Middle frontal gyrus (tissue), 1 donor: ENCODE results near the gene TXNDC8.

Experiments used
- DNase-seq: peaks from one replicate; pipeline ENCODE4 v3.0.0-alpha.2; 2015; ENCODE audit warnings: low spot score; ENCODE audit errors: extremely low spot score

TXNDC8 gene

GRCh38 chr9:110282018-110282738 is 55.5 kb downstream of the TXNDC8 start:
- peak; percentile 37 for DNase-seq

GRCh38 chr9:110278080-110278707 is 59.5 kb downstream of the TXNDC8 start:
- no peak for DNase-seq

- no peak for DNase-seq
Observed at GRCh38 chr9:110276781-110277180, 60.9 kb downstream of the TXNDC8 start.

- no peak for DNase-seq
Observed at GRCh38 chr9:110270211-110270995, 67.3 kb downstream of the TXNDC8 start.

GRCh38 chr9:110266795-110267194 is 70.9 kb downstream of the TXNDC8 start:
- no peak for DNase-seq

GRCh38 chr9:110261632-110262031 is 76.0 kb downstream of the TXNDC8 start:
- no peak for DNase-seq

GRCh38 chr9:110260911-110261310 is 76.8 kb downstream of the TXNDC8 start:
- DNase-seq = no peak

GRCh38 chr9:110259566-110259965 is 78.1 kb downstream of the TXNDC8 start:
- no peak for DNase-seq

- DNase-seq = no peak
Observed at GRCh38 chr9:110258690-110259091, 79.0 kb downstream of the TXNDC8 start.

- DNase-seq = no peak
Observed at GRCh38 chr9:110257956-110258355, 79.7 kb downstream of the TXNDC8 start.

- no peak for DNase-seq
Observed at GRCh38 chr9:110257097-110257841, 80.4 kb downstream of the TXNDC8 start.

- DNase-seq = peak; percentile 87
Observed at GRCh38 chr9:110256380-110257096, 81.1 kb downstream of the TXNDC8 start, which contains the start of gene TXN. Gene TXN, minus strand, starts transcription at chr9:110256507. Its CDS starts 72 bp downstream, at chr9:110256435.

- DNase-seq = no peak
Observed at GRCh38 chr9:110255463-110256379, 81.9 kb downstream of the TXNDC8 start.

GRCh38 chr9:110255034-110255462 is 82.6 kb downstream of the TXNDC8 start:
- DNase-seq = no peak

- DNase-seq = no peak
Observed at GRCh38 chr9:110254500-110254899, 83.2 kb downstream of the TXNDC8 start.
